ENCODE data around the gene NKPD1. TPM values are rescaled to one million over a fixed set of nuclear protein-coding genes. Genes with fewer than 3 reads are reported as not detected.

NKPD1 gene
- total and polyA plus RNA-seq, 2 experiments from 2014 or later, result 0.11 TPM; not detected in 1

- Histone ChIP-seq H3K79me2 (ENCODE audit: insufficient read depth) (no peaks in the 10 kb centered on the region), H3F3A (ENCODE audit: insufficient read depth) (no peaks in the 10 kb centered on the region), H3K4me2 (ENCODE audit: unreplicated experiment) (no peak overlapping the region), H3K27me3 (replicated peaks; ENCODE audit: insufficient read depth) (no peaks in the 10 kb centered on the region), H3K4me3 (no peak overlapping the region), H4K20me1 (ENCODE audit: insufficient read depth) (no peaks in the 10 kb centered on the region), H3K27ac (no peak overlapping the region), H3K9me3 (ENCODE audit: low read depth) (no peaks in the 10 kb centered on the region), H3K36me3 (ENCODE audit: low read depth) (no peaks in the 10 kb centered on the region), H3K9ac (no peak overlapping the region), H3K9me2 (ENCODE audit: insufficient read depth) (no peaks in the 10 kb centered on the region), H2AFZ (no peak overlapping the region), H3K4me1 (ENCODE audit: insufficient read depth) (peaks cover 4% of the 10 kb centered on the region; the same call in 1 of the 2 replicates)
- DNase-seq, result peak; percentile 55
- 49 to 59% methylated on average over 4 of the region's 4 CpGs for WGBS, 2 experiments (ENCODE audit: low coverage in 1 of 2, low lambda C conversion rate in 2 of 2, missing lambda C conversion rate in 2 of 2)
- in situ Hi-C loops (cut with MboI), result no loop called here
- TF ChIP-seq EZH2 (IDR thresholded peaks at IDR 0.05; ENCODE audit: insufficient read depth, poor library complexity, severe bottlenecking) (no peak), EZH2phosphoT487 (IDR thresholded peaks at IDR 0.05; ENCODE audit: insufficient read depth, low read depth) (no peak)
Measured at GRCh38 chr19:45200568-45200967, 39.8 kb upstream of the NKPD1 start.

GRCh38 chr19:45195764-45196163, 35.0 kb upstream of the NKPD1 start:
- H3K27me3 ChIP-seq (replicated peaks; ENCODE audit: insufficient read depth), result no peaks in the 10 kb centered on the region
- no peaks in the 10 kb centered on the region for H3K79me2 ChIP-seq (ENCODE audit: insufficient read depth)
- H3K27ac ChIP-seq, result peak overlapping the region; percentile 32; the same call in 1 of the 2 replicates
- H3K4me1 ChIP-seq (ENCODE audit: insufficient read depth), result peaks cover 4% of the 10 kb centered on the region; the same call in 1 of the 2 replicates
- no peaks in the 10 kb centered on the region for H3K9me2 ChIP-seq (ENCODE audit: insufficient read depth)
- H3K4me2 ChIP-seq (ENCODE audit: unreplicated experiment), result no peak overlapping the region
- WGBS, 2 experiments (ENCODE audit: low coverage in 1 of 2, low lambda C conversion rate in 2 of 2, missing lambda C conversion rate in 2 of 2), result 6 to 9% methylated on average over 6 of the region's 6 CpGs
- H3K9me3 ChIP-seq (ENCODE audit: low read depth), result no peaks in the 10 kb centered on the region
- H3F3A ChIP-seq (ENCODE audit: insufficient read depth), result no peaks in the 10 kb centered on the region
- no peaks in the 10 kb centered on the region for H3K36me3 ChIP-seq (ENCODE audit: low read depth)
- TF ChIP-seq EZH2phosphoT487 (IDR thresholded peaks at IDR 0.05; ENCODE audit: insufficient read depth, low read depth) (no peak), EZH2 (IDR thresholded peaks at IDR 0.05; ENCODE audit: insufficient read depth, poor library complexity, severe bottlenecking) (no peak)
- H3K9ac ChIP-seq, result no peak overlapping the region
- no peak overlapping the region for H2AFZ ChIP-seq
- peak; percentile 80 for DNase-seq
- H4K20me1 ChIP-seq (ENCODE audit: insufficient read depth), result no peaks in the 10 kb centered on the region
- in situ Hi-C loops (cut with MboI), result no loop called here
- no peak overlapping the region for H3K4me3 ChIP-seq

GRCh38 chr19:45191375-45191774, 30.6 kb upstream of the NKPD1 start:
- H3K79me2 ChIP-seq (ENCODE audit: insufficient read depth), result no peaks in the 10 kb centered on the region
- no peak overlapping the region for H3K9ac ChIP-seq
- no peak for TF ChIP-seq EZH2 (IDR thresholded peaks at IDR 0.05; ENCODE audit: insufficient read depth, poor library complexity, severe bottlenecking)
- TF ChIP-seq EZH2phosphoT487 (IDR thresholded peaks at IDR 0.05; ENCODE audit: insufficient read depth, low read depth), result no peak
- H4K20me1 ChIP-seq (ENCODE audit: insufficient read depth), result no peaks in the 10 kb centered on the region
- in situ Hi-C loops (cut with MboI), result no loop called here
- DNase-seq, result no peak
- no peaks in the 10 kb centered on the region for H3K9me3 ChIP-seq (ENCODE audit: low read depth)
- H3K4me2 ChIP-seq (ENCODE audit: unreplicated experiment), result no peak overlapping the region
- WGBS, 2 experiments (ENCODE audit: low coverage in 1 of 2, low lambda C conversion rate in 2 of 2, missing lambda C conversion rate in 2 of 2), result 96 to 100% methylated on average over 4 of the region's 4 CpGs
- H3K9me2 ChIP-seq (ENCODE audit: insufficient read depth), result no peaks in the 10 kb centered on the region
- no peak overlapping the region for H2AFZ ChIP-seq
- H3F3A ChIP-seq (ENCODE audit: insufficient read depth), result no peaks in the 10 kb centered on the region
- H3K27ac ChIP-seq, result no peak overlapping the region
- no peaks in the 10 kb centered on the region for H3K27me3 ChIP-seq (replicated peaks; ENCODE audit: insufficient read depth)
- no peaks in the 10 kb centered on the region for H3K36me3 ChIP-seq (ENCODE audit: low read depth)
- peaks cover 4% of the 10 kb centered on the region; the same call in 1 of the 2 replicates for H3K4me1 ChIP-seq (ENCODE audit: insufficient read depth)
- no peak overlapping the region for H3K4me3 ChIP-seq

- DNase-seq, result no peak
- in situ Hi-C loops (cut with MboI), result no loop called here
- Histone ChIP-seq H3K9me3 (ENCODE audit: low read depth) (no peaks in the 10 kb centered on the region), H3K79me2 (ENCODE audit: insufficient read depth) (no peaks in the 10 kb centered on the region), H3K4me3 (no peak overlapping the region), H3K4me1 (ENCODE audit: insufficient read depth) (no peaks in the 10 kb centered on the region), H3F3A (ENCODE audit: insufficient read depth) (no peaks in the 10 kb centered on the region), H2AFZ (no peak overlapping the region), H3K27ac (no peak overlapping the region), H3K27me3 (replicated peaks; ENCODE audit: insufficient read depth) (no peaks in the 10 kb centered on the region), H3K4me2 (ENCODE audit: unreplicated experiment) (no peak overlapping the region), H3K9me2 (ENCODE audit: insufficient read depth) (no peaks in the 10 kb centered on the region), H4K20me1 (ENCODE audit: insufficient read depth) (no peaks in the 10 kb centered on the region), H3K9ac (no peak overlapping the region), H3K36me3 (ENCODE audit: low read depth) (no peaks in the 10 kb centered on the region)
- 64 to 72% methylated on average over 1 of the region's 1 CpG for WGBS, 2 experiments (ENCODE audit: low coverage in 1 of 2, low lambda C conversion rate in 2 of 2, missing lambda C conversion rate in 2 of 2)
- TF ChIP-seq EZH2 (IDR thresholded peaks at IDR 0.05; ENCODE audit: insufficient read depth, poor library complexity, severe bottlenecking), result no peak
Measured at GRCh38 chr19:45189971-45190370, 29.2 kb upstream of the NKPD1 start.

All from GM23248 (cell line).